NCI-H748 (cell line): ENCODE measurements around the gene PDF.
A peak's percentile ranks its signal among the peaks of the same experiment; 100 is the strongest.

Source experiments
- DNase-seq: peaks from one replicate; lab custom pipeline; 2025; ENCODE audit not compliant: unreplicated experiment; lab: John Stamatoyannopoulos, UW

PDF gene

GRCh38 chr16:69339289-69340094, 9.1 kb upstream of the PDF start, which contains the start of the genes COG8 and NIP7:
Gene COG8 (minus strand): TSS chr16:69339564. CDS start chr16:69339552, 12 bp downstream.
Gene NIP7 (plus strand): TSS chr16:69339772. CDS start chr16:69339830, 58 bp downstream.
- DNase-seq = peak; percentile 97

GRCh38 chr16:69338557-69339288, 8.3 kb upstream of the PDF start:
- DNase-seq = no peak

GRCh38 chr16:69334696-69335095, 4.3 kb upstream of the PDF start:
- no peak for DNase-seq

GRCh38 chr16:69329369-69330285, 761 bp downstream of the PDF start:
- DNase-seq = peak; percentile 53

GRCh38 chr16:69328854-69329316, 1.5 kb downstream of the PDF start:
- peak; percentile 3 for DNase-seq

- no peak for DNase-seq
Measured at GRCh38 chr16:69327585-69328310, 2.6 kb downstream of the PDF start.

GRCh38 chr16:69326172-69326873, 4.1 kb downstream of the PDF start:
- no peak for DNase-seq

GRCh38 chr16:69325784-69326171, 4.6 kb downstream of the PDF start:
- no peak for DNase-seq

GRCh38 chr16:69324585-69325253, 5.7 kb downstream of the PDF start:
- DNase-seq = no peak

GRCh38 chr16:69324013-69324531, 6.3 kb downstream of the PDF start:
- no peak for DNase-seq

GRCh38 chr16:69323415-69323814, 7.0 kb downstream of the PDF start:
- DNase-seq = no peak

GRCh38 chr16:69322343-69322742, 8.0 kb downstream of the PDF start:
- no peak for DNase-seq

- no peak for DNase-seq
Measured at GRCh38 chr16:69321080-69321479, 9.3 kb downstream of the PDF start.

- DNase-seq = no peak
Measured at GRCh38 chr16:69320740-69321073, 9.7 kb downstream of the PDF start.

GRCh38 chr16:69319826-69320739, 10.3 kb downstream of the PDF start:
- no peak for DNase-seq

GRCh38 chr16:69319381-69319780, 11.0 kb downstream of the PDF start:
- no peak for DNase-seq

GRCh38 chr16:69318911-69319289, 11.5 kb downstream of the PDF start:
- no peak for DNase-seq
